ENCODE data around the gene HTR1D.

The HTR1D gene

GRCh38 chr1:23184212-23184934, 32.9 kb downstream of the HTR1D start:
- peak overlapping the region; percentile 37 for H3K4me3 Mint-ChIP-seq

GRCh38 chr1:23179862-23180261, 37.4 kb downstream of the HTR1D start:
- H3K27ac Mint-ChIP-seq, result no peak overlapping the region
- H3K27me3 Mint-ChIP-seq, result peaks cover 57% of the 10 kb centered on the region
- H3K4me3 Mint-ChIP-seq, result no peak overlapping the region
- peaks cover 25% of the 10 kb centered on the region for H3K4me1 Mint-ChIP-seq (ENCODE audit: low read depth)
- H3K9me3 Mint-ChIP-seq, result peaks cover 8% of the 10 kb centered on the region
- intact Hi-C loops (cut with micrococcal nuclease), result no loop called here
- H3K36me3 Mint-ChIP-seq (ENCODE audit: low read depth), result no peaks in the 10 kb centered on the region

More at GRCh38 chr1:23184212-23184934, 32.9 kb downstream of the HTR1D start:
- Mint-ChIP-seq H3K27ac (no peak overlapping the region), H3K9me3 (peaks cover 6% of the 10 kb centered on the region), H3K27me3 (peaks cover 21% of the 10 kb centered on the region), H3K4me1 (ENCODE audit: low read depth) (peaks cover 10% of the 10 kb centered on the region), H3K36me3 (ENCODE audit: low read depth) (no peaks in the 10 kb centered on the region)
- intact Hi-C loops (cut with micrococcal nuclease), result loop anchor here (1.0 kb wide), 2 partner anchors 86 to 208 kb away; no protein-coding TSS in a partner anchor

- Mint-ChIP-seq H3K27me3 (peaks cover 56% of the 10 kb centered on the region), H3K4me3 (no peak overlapping the region), H3K27ac (no peak overlapping the region), H3K9me3 (peaks cover 8% of the 10 kb centered on the region), H3K4me1 (ENCODE audit: low read depth) (peaks cover 21% of the 10 kb centered on the region), H3K36me3 (ENCODE audit: low read depth) (no peaks in the 10 kb centered on the region)
- intact Hi-C loops (cut with micrococcal nuclease), result no loop called here
Measured at GRCh38 chr1:23178950-23179349, 38.4 kb downstream of the HTR1D start.

- H3K27ac Mint-ChIP-seq, result no peak overlapping the region
- H3K36me3 Mint-ChIP-seq (ENCODE audit: low read depth), result no peaks in the 10 kb centered on the region
- intact Hi-C loops (cut with micrococcal nuclease), result no loop called here
- H3K4me1 Mint-ChIP-seq (ENCODE audit: low read depth), result peaks cover 21% of the 10 kb centered on the region
- H3K27me3 Mint-ChIP-seq, result peaks cover 52% of the 10 kb centered on the region
- H3K9me3 Mint-ChIP-seq, result peaks cover 8% of the 10 kb centered on the region
- no peak overlapping the region for H3K4me3 Mint-ChIP-seq
Measured at GRCh38 chr1:23178414-23178813, 38.9 kb downstream of the HTR1D start.

- intact Hi-C loops (cut with micrococcal nuclease), result no loop called here
- peaks cover 8% of the 10 kb centered on the region for H3K9me3 Mint-ChIP-seq
- H3K4me1 Mint-ChIP-seq (ENCODE audit: low read depth), result peaks cover 21% of the 10 kb centered on the region
- peak overlapping the region; percentile 58 for H3K27ac Mint-ChIP-seq
- H3K27me3 Mint-ChIP-seq, result peaks cover 47% of the 10 kb centered on the region
- H3K36me3 Mint-ChIP-seq (ENCODE audit: low read depth), result no peaks in the 10 kb centered on the region
- peak overlapping the region; percentile 71 for H3K4me3 Mint-ChIP-seq
Measured at GRCh38 chr1:23177438-23178380, 39.6 kb downstream of the HTR1D start.

- H3K4me3 Mint-ChIP-seq, result peak overlapping the region; percentile 71
- peaks cover 41% of the 10 kb centered on the region for H3K27me3 Mint-ChIP-seq
- intact Hi-C loops (cut with micrococcal nuclease), result no loop called here
- peaks cover 8% of the 10 kb centered on the region for H3K9me3 Mint-ChIP-seq
- no peak overlapping the region for H3K27ac Mint-ChIP-seq
- H3K4me1 Mint-ChIP-seq (ENCODE audit: low read depth), result peaks cover 21% of the 10 kb centered on the region
- no peaks in the 10 kb centered on the region for H3K36me3 Mint-ChIP-seq (ENCODE audit: low read depth)
Measured at GRCh38 chr1:23177031-23177430, 40.3 kb downstream of the HTR1D start.

GRCh38 chr1:23174426-23175110, 42.7 kb downstream of the HTR1D start:
- intact Hi-C loops (cut with micrococcal nuclease), result no loop called here
- H3K36me3 Mint-ChIP-seq (ENCODE audit: low read depth), result no peaks in the 10 kb centered on the region
- H3K4me1 Mint-ChIP-seq (ENCODE audit: low read depth), result peaks cover 23% of the 10 kb centered on the region
- no peak overlapping the region for H3K27ac Mint-ChIP-seq
- H3K9me3 Mint-ChIP-seq, result peaks cover 3% of the 10 kb centered on the region
- H3K27me3 Mint-ChIP-seq, result peaks cover 37% of the 10 kb centered on the region
- no peak overlapping the region for H3K4me3 Mint-ChIP-seq

GRCh38 chr1:23171181-23171755, 46.0 kb downstream of the HTR1D start:
- H3K27me3 Mint-ChIP-seq, result peaks cover 10% of the 10 kb centered on the region
- no peak overlapping the region for H3K27ac Mint-ChIP-seq
- no peak overlapping the region for H3K4me3 Mint-ChIP-seq
- H3K36me3 Mint-ChIP-seq (ENCODE audit: low read depth), result peaks cover 9% of the 10 kb centered on the region
- H3K4me1 Mint-ChIP-seq (ENCODE audit: low read depth), result peaks cover 22% of the 10 kb centered on the region
- intact Hi-C loops (cut with micrococcal nuclease), result no loop called here
- H3K9me3 Mint-ChIP-seq, result no peaks in the 10 kb centered on the region

GRCh38 chr1:23169727-23170335, 47.5 kb downstream of the HTR1D start:
- Mint-ChIP-seq H3K27ac (peak overlapping the region; percentile 99), H3K36me3 (ENCODE audit: low read depth) (peaks cover 9% of the 10 kb centered on the region), H3K4me1 (ENCODE audit: low read depth) (peaks cover 26% of the 10 kb centered on the region), H3K4me3 (peak overlapping the region; percentile 100), H3K27me3 (peaks cover 3% of the 10 kb centered on the region), H3K9me3 (no peaks in the 10 kb centered on the region)
- intact Hi-C loops (cut with micrococcal nuclease), result loop anchor here (2.0 to 5.0 kb wide), 2 partner anchors 55 to 112 kb away; no protein-coding TSS in a partner anchor

GRCh38 chr1:23169195-23169575, 48.1 kb downstream of the HTR1D start:
- peak overlapping the region; percentile 100 for H3K4me3 Mint-ChIP-seq
- intact Hi-C loops (cut with micrococcal nuclease), result loop anchor here (2.0 to 5.0 kb wide), 2 partner anchors 54 to 113 kb away; no protein-coding TSS in a partner anchor
- H3K36me3 Mint-ChIP-seq (ENCODE audit: low read depth), result peaks cover 9% of the 10 kb centered on the region
- no peaks in the 10 kb centered on the region for H3K9me3 Mint-ChIP-seq
- peaks cover 3% of the 10 kb centered on the region for H3K27me3 Mint-ChIP-seq
- peak overlapping the region; percentile 99 for H3K27ac Mint-ChIP-seq
- peaks cover 32% of the 10 kb centered on the region for H3K4me1 Mint-ChIP-seq (ENCODE audit: low read depth)

GRCh38 chr1:23168445-23169194, 48.7 kb downstream of the HTR1D start, which contains the start of gene LUZP1:
Gene LUZP1 (minus strand): TSS chr1:23168856.
- no peaks in the 10 kb centered on the region for H3K9me3 Mint-ChIP-seq
- intact Hi-C loops (cut with micrococcal nuclease), result loop anchor here (2.0 to 5.0 kb wide), 2 partner anchors 54 to 114 kb away; no protein-coding TSS in a partner anchor
- H3K27me3 Mint-ChIP-seq, result peaks cover 3% of the 10 kb centered on the region
- H3K27ac Mint-ChIP-seq, result peak within 1 kb of the TSS; percentile 99
- peak within 1 kb of the TSS; percentile 100 for H3K4me3 Mint-ChIP-seq
- H3K36me3 Mint-ChIP-seq (ENCODE audit: low read depth), result peaks cover 9% of the 10 kb centered on the region
- H3K4me1 Mint-ChIP-seq (ENCODE audit: low read depth), result peaks cover 38% of the 10 kb centered on the region

- H3K4me3 Mint-ChIP-seq, result peak overlapping the region; percentile 100
- no peaks in the 10 kb centered on the region for H3K9me3 Mint-ChIP-seq
- peaks cover 9% of the 10 kb centered on the region for H3K36me3 Mint-ChIP-seq (ENCODE audit: low read depth)
- intact Hi-C loops (cut with micrococcal nuclease), result loop anchor here (2.0 to 5.0 kb wide), 2 partner anchors 53 to 114 kb away; no protein-coding TSS in a partner anchor
- peak overlapping the region; percentile 99 for H3K27ac Mint-ChIP-seq
- peaks cover 44% of the 10 kb centered on the region for H3K4me1 Mint-ChIP-seq (ENCODE audit: low read depth)
- peaks cover 3% of the 10 kb centered on the region for H3K27me3 Mint-ChIP-seq
Measured at GRCh38 chr1:23168079-23168444, 49.2 kb downstream of the HTR1D start.
